Activated T-helper 1 cell treated with anti-CD3 and anti-CD28 coated beads, Interleukin-12 subunit alpha, Interleukin-12 subunit beta, Interleukin-2, Interleukin-4 antibody, amounts not matched to agents 30 ng/mL and 10 ng/mL and 1 ng/mL, durations not matched to agents 14 hours and 24 hours and 36 hours (primary cell): ENCODE results near the gene SETDB2. TPM values are rescaled to one million over a fixed set of nuclear protein-coding genes. Genes with fewer than 3 reads are reported as not detected.
"Not testable (repeated sequence)": the region's sequence is repeated elsewhere in the genome, so short reads cannot be mapped to it uniquely, and the experiment has no call there.

Source experiments
- DNase-seq: peaks from one replicate; pipeline ENCODE4 v3.0.0; 2021; ENCODE audit warnings: low spot score
- H3K27ac Mint-ChIP-seq: one replicate; pipeline ENCODE4 v1.8.0; 2021; ENCODE audit warnings: mild to moderate bottlenecking, mixed read lengths
- H3K27me3 Mint-ChIP-seq: one replicate; pipeline ENCODE4 v1.8.0; 2022; ENCODE audit warnings: mild to moderate bottlenecking, moderate library complexity, mixed read lengths; ENCODE audit not compliant: insufficient read depth
- H3K36me3 Mint-ChIP-seq: one replicate; pipeline ENCODE4 v1.8.0; 2021; ENCODE audit warnings: low read depth, mixed read lengths
- H3K4me1 Mint-ChIP-seq: one replicate; pipeline ENCODE4 v1.8.0; 2021; ENCODE audit warnings: low read depth, mixed read lengths
- H3K4me3 Mint-ChIP-seq: one replicate; pipeline ENCODE4 v1.8.0; 2021; ENCODE audit warnings: mild to moderate bottlenecking, moderate library complexity, mixed read lengths
- H3K9me3 Mint-ChIP-seq: one replicate; pipeline ENCODE4 v1.8.0; 2021; ENCODE audit warnings: mixed read lengths
- intact Hi-C: fragments of 100-400 bp; cut with micrococcal nuclease; formaldehyde crosslinking; loops from one replicate; pipeline ENCODE4 v1.15.1; 2024
- total RNA-seq: library from RNA; stranded (reverse); gene quantifications from 2 replicates; pipeline ENCODE4 v1.2.3, GENCODE V29; 2022

Gene SETDB2
- total RNA-seq, 1 donor from 2014 or later, result 13.0 TPM

- Mint-ChIP-seq H3K4me1 (peaks cover 57% of the 10 kb centered on the region), H3K4me3 (peak overlapping the region; percentile 88), H3K27ac (peak overlapping the region; percentile 99), H3K36me3 (peaks cover 42% of the 10 kb centered on the region)
- not testable (repeated sequence) for H3K27me3 Mint-ChIP-seq, H3K9me3 Mint-ChIP-seq
- intact Hi-C loops, result loop anchor here (2.0 to 5.0 kb wide), 4 partner anchors 195 to 740 kb away; partner anchors contain the start of gene EBPL
- DNase-seq, result peak; percentile 58
These were observed 52.8 kb downstream of the SETDB2 start for GRCh38 chr13:49496837-49497236.

DNA sequence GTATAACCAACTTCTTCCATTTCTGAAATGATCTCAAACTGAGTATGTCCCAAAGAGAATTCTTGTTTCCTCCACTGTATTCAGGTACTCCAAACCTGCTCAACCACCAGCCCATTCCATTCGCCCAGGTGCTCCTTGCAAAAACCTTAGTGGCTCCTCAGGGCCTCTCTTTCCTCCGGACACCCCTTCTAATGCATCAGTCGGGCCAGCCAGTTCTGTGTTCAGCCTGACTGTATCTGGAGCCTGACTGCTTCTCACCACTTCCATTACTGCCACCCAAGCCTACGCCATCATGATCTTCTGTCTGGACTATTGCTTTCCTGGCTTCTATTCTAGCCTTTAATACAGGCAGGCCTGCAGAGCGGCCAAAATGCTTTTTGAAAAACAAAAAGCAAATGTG is 53.2 kb downstream of the SETDB2 start:
- Mint-ChIP-seq H3K4me1 (peaks cover 57% of the 10 kb centered on the region), H3K36me3 (peaks cover 42% of the 10 kb centered on the region)
- intact Hi-C loops, result loop anchor here (2.0 to 5.0 kb wide), 4 partner anchors 195 to 740 kb away; partner anchors contain the start of gene EBPL

GRCh38 chr13:49498206-49498605 is 54.1 kb downstream of the SETDB2 start:
- H3K27ac Mint-ChIP-seq, result peak overlapping the region; percentile 99
- no peaks in the 10 kb centered on the region for H3K9me3 Mint-ChIP-seq
- H3K36me3 Mint-ChIP-seq, result peaks cover 48% of the 10 kb centered on the region
- H3K4me1 Mint-ChIP-seq, result peaks cover 65% of the 10 kb centered on the region
- no peaks in the 10 kb centered on the region for H3K27me3 Mint-ChIP-seq
- intact Hi-C loops, result loop anchor here (5.0 kb wide), 3 partner anchors 194 to 739 kb away; partner anchors contain the start of gene EBPL
- DNase-seq, result no peak
- H3K4me3 Mint-ChIP-seq, result peak overlapping the region; percentile 32

More for the DNA sequence above, 53.2 kb downstream of the SETDB2 start:
- peak overlapping the region; percentile 99 for H3K27ac Mint-ChIP-seq
- peak overlapping the region; percentile 88 for H3K4me3 Mint-ChIP-seq
- H3K27me3 Mint-ChIP-seq, result no peaks in the 10 kb centered on the region
- H3K9me3 Mint-ChIP-seq, result no peaks in the 10 kb centered on the region
- DNase-seq, result no peak

- Mint-ChIP-seq H3K27ac (peak overlapping the region; percentile 60), H3K36me3 (peaks cover 53% of the 10 kb centered on the region), H3K9me3 (no peaks in the 10 kb centered on the region), H3K4me1 (peaks cover 56% of the 10 kb centered on the region), H3K4me3 (peak overlapping the region; percentile 36), H3K27me3 (no peaks in the 10 kb centered on the region)
- no peak for DNase-seq
- intact Hi-C loops, result loop anchor here (5.0 kb wide), 3 partner anchors 192 to 737 kb away; partner anchors contain the start of gene EBPL
These were observed 56.0 kb downstream of the SETDB2 start for GRCh38 chr13:49499889-49500660.

DNA sequence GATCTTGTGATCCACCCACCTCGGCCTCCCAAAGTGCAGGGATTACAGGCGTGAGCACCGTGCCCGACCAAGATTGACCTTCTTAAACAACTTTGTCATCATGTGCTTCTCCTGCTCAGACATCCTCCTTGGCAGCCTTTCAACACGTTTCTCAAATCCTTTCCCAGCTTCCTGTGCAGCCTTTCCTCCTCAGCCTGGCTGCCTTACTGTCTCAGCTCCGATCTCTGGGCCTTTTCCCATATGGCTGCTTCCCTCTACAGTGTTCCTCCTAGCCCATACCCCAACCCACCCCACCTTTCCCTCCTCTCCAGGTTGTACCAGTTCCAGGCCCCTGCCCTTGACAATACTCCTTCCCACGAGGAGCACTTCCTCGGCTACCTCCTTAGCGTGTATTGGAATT is 58.9 kb downstream of the SETDB2 start:
- intact Hi-C loops, result no loop called here
- Mint-ChIP-seq H3K36me3 (peaks cover 50% of the 10 kb centered on the region), H3K27ac (no peak overlapping the region), H3K27me3 (no peaks in the 10 kb centered on the region), H3K4me1 (peaks cover 53% of the 10 kb centered on the region), H3K4me3 (no peak overlapping the region), H3K9me3 (no peaks in the 10 kb centered on the region)
- DNase-seq, result no peak

DNA sequence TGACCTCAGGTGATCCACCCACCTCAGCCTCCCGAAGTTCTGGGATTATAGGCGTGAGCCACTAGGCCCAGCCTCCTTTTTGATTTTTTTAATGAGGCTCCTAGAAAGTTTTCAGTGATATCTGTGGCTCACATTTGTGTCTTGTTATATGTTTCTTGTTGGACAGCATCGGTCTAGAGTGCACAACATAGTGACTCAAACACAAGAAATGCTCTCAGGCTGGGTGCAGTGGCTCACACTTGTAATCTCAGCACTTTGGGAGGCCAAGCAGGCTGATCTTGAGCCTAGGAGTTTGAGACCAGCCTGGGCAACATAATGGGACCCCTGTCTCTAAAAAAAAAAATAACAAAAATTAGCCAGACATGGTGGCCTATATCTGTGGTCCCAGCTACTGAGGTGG is 59.9 kb downstream of the SETDB2 start:
- peaks cover 43% of the 10 kb centered on the region for H3K4me1 Mint-ChIP-seq
- DNase-seq, result no peak
- H3K4me3 Mint-ChIP-seq, result no peak overlapping the region
- intact Hi-C loops, result no loop called here
- no peak overlapping the region for H3K27ac Mint-ChIP-seq
- no peaks in the 10 kb centered on the region for H3K27me3 Mint-ChIP-seq
- H3K36me3 Mint-ChIP-seq, result peaks cover 43% of the 10 kb centered on the region
- no peaks in the 10 kb centered on the region for H3K9me3 Mint-ChIP-seq

- intact Hi-C loops, result no loop called here
- no peaks in the 10 kb centered on the region for H3K27me3 Mint-ChIP-seq
- no peak for DNase-seq
- H3K4me3 Mint-ChIP-seq, result no peak overlapping the region
- H3K9me3 Mint-ChIP-seq, result no peaks in the 10 kb centered on the region
- peaks cover 24% of the 10 kb centered on the region for H3K4me1 Mint-ChIP-seq
- peaks cover 51% of the 10 kb centered on the region for H3K36me3 Mint-ChIP-seq
- H3K27ac Mint-ChIP-seq, result no peak overlapping the region
These were observed 68.5 kb downstream of the SETDB2 start for GRCh38 chr13:49512578-49512977.

DNA sequence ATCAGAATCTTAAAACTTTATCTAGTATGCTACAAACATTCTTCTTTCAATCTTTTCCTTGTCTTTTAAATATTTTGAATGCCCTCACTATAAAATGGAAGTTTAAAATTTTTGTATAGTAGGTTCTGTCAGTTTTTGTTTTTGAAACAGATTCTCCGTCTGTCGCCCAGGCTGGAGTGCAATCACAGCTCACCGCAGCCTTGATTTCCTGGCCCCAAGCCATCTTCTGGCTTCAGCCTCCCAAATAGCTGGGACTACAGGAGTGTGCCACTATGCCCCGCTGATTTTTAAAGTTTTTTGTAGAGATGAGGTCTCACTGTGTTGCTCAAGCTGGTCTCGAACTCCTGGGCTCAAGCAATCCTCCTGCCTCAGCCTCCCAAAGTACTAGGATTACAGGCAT is 72.4 kb downstream of the SETDB2 start:
- intact Hi-C loops, result no loop called here
- Mint-ChIP-seq H3K27me3 (no peaks in the 10 kb centered on the region), H3K4me3 (no peak overlapping the region), H3K27ac (no peak overlapping the region), H3K4me1 (peaks cover 17% of the 10 kb centered on the region), H3K9me3 (no peaks in the 10 kb centered on the region), H3K36me3 (peaks cover 49% of the 10 kb centered on the region)
- no peak for DNase-seq

GRCh38 chr13:49517461-49517860 is 73.4 kb downstream of the SETDB2 start:
- Mint-ChIP-seq H3K27ac (no peak overlapping the region), H3K4me1 (peaks cover 17% of the 10 kb centered on the region), H3K36me3 (peaks cover 51% of the 10 kb centered on the region), H3K4me3 (no peak overlapping the region), H3K27me3 (no peaks in the 10 kb centered on the region), H3K9me3 (no peaks in the 10 kb centered on the region)
- no peak for DNase-seq
- intact Hi-C loops, result no loop called here

DNA sequence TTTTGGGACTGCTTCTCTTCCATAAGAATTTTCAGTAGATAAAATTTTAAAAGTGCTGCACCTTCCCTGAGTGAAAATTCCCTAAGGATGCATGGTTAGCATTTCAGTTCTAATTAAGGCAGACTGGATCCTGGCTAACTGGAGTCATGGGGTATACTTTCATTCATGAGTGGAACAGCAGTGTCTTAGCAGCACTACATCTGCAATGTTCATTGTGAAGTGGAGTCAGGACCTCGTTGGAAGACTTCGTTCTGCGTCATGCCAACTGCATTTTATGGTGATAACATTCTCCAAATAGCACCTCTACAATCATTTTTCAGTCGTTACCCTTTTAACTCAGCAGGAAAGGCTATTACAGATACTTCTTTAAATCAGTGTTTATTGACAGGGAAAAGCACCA is 77.2 kb downstream of the SETDB2 start:
- intact Hi-C loops, result no loop called here
- Mint-ChIP-seq H3K9me3 (no peaks in the 10 kb centered on the region), H3K36me3 (peaks cover 41% of the 10 kb centered on the region), H3K27me3 (no peaks in the 10 kb centered on the region), H3K4me3 (no peak overlapping the region), H3K27ac (no peak overlapping the region), H3K4me1 (peaks cover 9% of the 10 kb centered on the region)
- DNase-seq, result no peak

DNA sequence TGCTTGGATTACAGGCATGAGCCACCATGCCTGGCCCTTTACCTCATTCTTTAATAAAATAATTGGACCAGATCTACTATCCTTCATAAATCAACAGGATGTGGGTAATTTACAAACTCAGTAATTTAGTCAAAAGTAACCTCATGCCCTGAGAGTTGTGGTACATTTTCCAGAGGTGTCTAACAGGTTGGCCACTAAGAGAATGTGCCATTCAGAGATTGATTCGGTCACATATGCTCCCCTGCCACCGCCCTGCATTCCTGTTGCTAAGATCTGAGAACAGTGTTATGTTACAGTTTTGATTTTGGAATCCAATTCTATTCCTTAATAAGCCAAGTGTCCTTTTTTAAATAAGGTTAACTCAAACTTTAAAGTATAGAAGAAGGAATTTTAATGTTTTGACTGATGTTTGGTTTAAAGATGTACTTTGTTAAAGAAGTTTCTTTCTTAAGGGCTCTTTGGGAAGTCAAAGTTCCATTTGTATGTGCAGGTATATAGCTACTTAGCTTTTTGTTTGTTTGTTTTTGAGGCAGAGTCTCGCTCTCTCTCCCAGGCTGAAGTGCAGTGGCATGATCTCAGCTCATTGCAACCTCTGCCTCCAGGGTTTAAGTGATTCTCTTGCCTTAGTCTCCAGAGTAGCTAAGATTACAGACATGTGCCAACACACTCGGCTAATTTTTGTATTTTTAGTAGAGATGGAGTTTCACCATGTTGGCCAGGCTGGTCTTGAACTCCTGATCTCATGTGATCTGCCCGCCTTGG is 80.8 kb downstream of the SETDB2 start:
- no peak for DNase-seq
- intact Hi-C loops, result no loop called here
- Mint-ChIP-seq H3K36me3 (peaks cover 55% of the 10 kb centered on the region), H3K4me3 (no peak overlapping the region), H3K4me1 (no peaks in the 10 kb centered on the region), H3K27ac (peak overlapping the region; percentile 23), H3K27me3 (no peaks in the 10 kb centered on the region), H3K9me3 (no peaks in the 10 kb centered on the region)

DNA sequence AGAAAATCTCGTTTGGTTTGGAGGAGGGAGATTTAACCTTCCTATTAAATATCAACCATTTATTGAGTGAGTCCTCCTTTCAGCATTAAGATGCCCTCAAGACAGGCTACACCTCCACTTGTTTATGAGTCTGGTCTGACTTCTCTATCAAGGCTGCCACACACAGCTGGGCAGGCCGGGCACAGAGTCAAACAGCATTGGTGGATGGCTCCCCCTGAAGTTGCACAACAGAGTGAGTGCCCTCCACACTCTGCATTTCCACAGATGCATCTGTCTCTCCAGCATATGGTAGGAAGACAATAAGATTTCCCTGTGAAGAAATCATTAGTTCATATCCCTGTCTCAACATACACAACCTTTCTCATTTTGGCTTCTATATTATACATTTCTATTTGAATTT is 83.0 kb downstream of the SETDB2 start:
- Mint-ChIP-seq H3K27me3 (no peaks in the 10 kb centered on the region), H3K4me3 (no peak overlapping the region), H3K9me3 (no peaks in the 10 kb centered on the region), H3K36me3 (peaks cover 50% of the 10 kb centered on the region), H3K27ac (no peak overlapping the region), H3K4me1 (peaks cover 5% of the 10 kb centered on the region)
- intact Hi-C loops, result no loop called here
- no peak for DNase-seq

- Mint-ChIP-seq H3K27ac (no peak overlapping the region), H3K9me3 (no peaks in the 10 kb centered on the region), H3K4me1 (peaks cover 13% of the 10 kb centered on the region), H3K27me3 (no peaks in the 10 kb centered on the region), H3K36me3 (peaks cover 48% of the 10 kb centered on the region), H3K4me3 (no peak overlapping the region)
- no peak for DNase-seq
- intact Hi-C loops, result no loop called here
These were observed 84.1 kb downstream of the SETDB2 start for GRCh38 chr13:49528161-49528560.
